H9 (cell line): ENCODE results near the gene BICD1. TPM values are rescaled to one million over a fixed set of nuclear protein-coding genes. Genes with fewer than 3 reads are reported as not detected.

Experiments
- DNase-seq: peaks from one replicate; pipeline ENCODE4 v3.0.0-alpha.2; 2017
- H2AFZ ChIP-seq: one replicate; pipeline ENCODE4 v1.6.1; 2013; ENCODE audit warnings: mild to moderate bottlenecking, low read length, control low read depth, moderate library complexity
- H2AK5ac ChIP-seq: 2 replicates; pipeline ENCODE4 v1.6.1; 2013; ENCODE audit warnings: low read length, control low read depth, mixed read lengths; ENCODE audit not compliant: insufficient read length
- H2BK120ac ChIP-seq: one replicate; pipeline ENCODE4 v1.6.1; 2013; ENCODE audit warnings: low read depth, mild to moderate bottlenecking, low read length, control low read depth, inconsistent platforms; ENCODE audit not compliant: poor library complexity, severe bottlenecking
- H2BK12ac ChIP-seq: 2 replicates; pipeline ENCODE4 v1.6.1; 2013; ENCODE audit warnings: low read length, control low read depth, mixed read lengths, low read depth; ENCODE audit not compliant: insufficient read length
- H2BK15ac ChIP-seq: 2 replicates; pipeline ENCODE4 v1.6.1; 2013; ENCODE audit warnings: low read depth, low read length, control low read depth
- H2BK20ac ChIP-seq: one replicate; pipeline ENCODE4 v1.6.1; 2013; ENCODE audit warnings: low read depth, mild to moderate bottlenecking, low read length, control low read depth, inconsistent platforms; ENCODE audit not compliant: poor library complexity, severe bottlenecking
- H2BK5ac ChIP-seq: 2 replicates; pipeline ENCODE4 v1.6.1; 2013; ENCODE audit warnings: low read length, control low read depth, mixed read lengths; ENCODE audit not compliant: insufficient read length
- H3K14ac ChIP-seq: 2 replicates; pipeline ENCODE4 v1.6.1; 2013; ENCODE audit warnings: low read length, control low read depth; ENCODE audit not compliant: insufficient read depth
- H3K18ac ChIP-seq: 2 replicates; pipeline ENCODE4 v1.6.1; 2013; ENCODE audit warnings: low read depth, mild to moderate bottlenecking, mixed read lengths, low read length, control low read depth; ENCODE audit not compliant: insufficient read length
- H3K23ac ChIP-seq: 2 replicates; pipeline ENCODE4 v1.6.1; 2013; ENCODE audit warnings: low read length, control low read depth, mixed read lengths, low read depth; ENCODE audit not compliant: insufficient read length
- H3K23me2 ChIP-seq: 2 replicates; pipeline ENCODE4 v1.6.1; 2013; ENCODE audit warnings: low read depth, mild to moderate bottlenecking, mixed read lengths, low read length, control low read depth; ENCODE audit not compliant: insufficient read length, poor library complexity, severe bottlenecking
- H3K27ac ChIP-seq: 2 replicates; pipeline ENCODE4 v1.5.1; 2013; ENCODE audit warnings: low read length, control low read depth, mixed read lengths, low read depth; ENCODE audit not compliant: insufficient read length
- H3K27me3 ChIP-seq: 2 replicates; pipeline ENCODE4 v1.6.1; 2013; ENCODE audit warnings: low read length, control low read depth, inconsistent platforms; ENCODE audit not compliant: insufficient read depth
- H3K4ac ChIP-seq: 2 replicates; pipeline ENCODE4 v1.6.1; 2013; ENCODE audit warnings: low read depth, mild to moderate bottlenecking, control low read depth, inconsistent platforms, low read length, moderate library complexity
- H3K4me1 ChIP-seq: 2 replicates; pipeline ENCODE4 v1.6.1; 2013; ENCODE audit warnings: low read length, control low read depth, inconsistent platforms; ENCODE audit not compliant: insufficient read depth
- H3K4me2 ChIP-seq: 2 replicates; pipeline ENCODE4 v1.6.1; 2013; ENCODE audit warnings: low read length, control low read depth, mixed read lengths; ENCODE audit not compliant: insufficient read length, insufficient read depth
- H3K56ac ChIP-seq: 2 replicates; pipeline ENCODE4 v1.6.1; 2013; ENCODE audit warnings: low read depth, mild to moderate bottlenecking, mixed read lengths, low read length, control low read depth; ENCODE audit not compliant: insufficient read length
- H3K79me1 ChIP-seq: 2 replicates; pipeline ENCODE4 v1.6.1; 2013; ENCODE audit warnings: low read depth, mild to moderate bottlenecking, moderate library complexity, low read length, control low read depth, inconsistent platforms; ENCODE audit not compliant: insufficient read depth, poor library complexity, severe bottlenecking
- H3K79me2 ChIP-seq: 2 replicates; pipeline ENCODE4 v1.6.1; 2013; ENCODE audit warnings: low read length, control low read depth, inconsistent platforms; ENCODE audit not compliant: insufficient read depth
- H3K9ac ChIP-seq: 2 replicates; pipeline ENCODE4 v1.6.1; 2013; ENCODE audit warnings: low read length, control low read depth, mixed read lengths; ENCODE audit not compliant: insufficient read length; ENCODE audit errors: extremely low read depth
- H3K9me3 ChIP-seq: one replicate; pipeline ENCODE4 v1.6.1; 2013; ENCODE audit warnings: low read depth, low read length, inconsistent platforms; ENCODE audit not compliant: control insufficient read depth
- H3T11ph ChIP-seq: one replicate; pipeline ENCODE4 v1.6.1; 2013; ENCODE audit warnings: mild to moderate bottlenecking, low read length, control low read depth, inconsistent platforms
- H4K20me1 ChIP-seq: one replicate; pipeline ENCODE4 v1.6.1; 2013; ENCODE audit not compliant: control insufficient read depth, insufficient read length, insufficient read depth
- H4K5ac ChIP-seq: 2 replicates; pipeline ENCODE4 v1.6.1; 2013; ENCODE audit warnings: low read depth, mild to moderate bottlenecking, mixed read lengths, low read length, control low read depth; ENCODE audit not compliant: insufficient read length
- H4K8ac ChIP-seq: replicated peaks from 2 replicates; pipeline ENCODE4 v1.6.1; 2013; ENCODE audit warnings: low read length, control low read depth, mixed read lengths, low read depth; ENCODE audit not compliant: insufficient read length
- H4K91ac ChIP-seq: 2 replicates; pipeline ENCODE4 v1.6.1; 2013; ENCODE audit warnings: low read depth, mild to moderate bottlenecking, moderate library complexity, mixed read lengths, low read length, control low read depth; ENCODE audit not compliant: insufficient read length
- H3K27ac Mint-ChIP-seq, 3 experiments: 2 replicates in 2 of 3; 3 replicates in 1 of 3; pipeline ENCODE4 v1.8.0; 2020 to 2021; ENCODE audit warnings: mixed read lengths in 3 of 3, mild to moderate bottlenecking in 1 of 3, moderate library complexity in 1 of 3
- H3K27me3 Mint-ChIP-seq: 2 replicates; pipeline ENCODE4 v1.8.0; 2021; ENCODE audit warnings: low read depth, mild to moderate bottlenecking, moderate library complexity, mixed read lengths
- H3K36me3 Mint-ChIP-seq, 3 experiments: 2 replicates in 2 of 3; 3 replicates in 1 of 3; pipeline ENCODE4 v1.8.0; 2020 to 2021; ENCODE audit warnings: low read depth in 3 of 3, mixed read lengths in 3 of 3; ENCODE audit not compliant: insufficient read depth in 1 of 3
- H3K4me1 Mint-ChIP-seq, 2 experiments: 2 replicates each; pipeline ENCODE4 v1.8.0; 2020; ENCODE audit warnings: mixed read lengths in 2 of 2
- H3K4me3 Mint-ChIP-seq, 2 experiments: 2 replicates in 1 of 2; 3 replicates in 1 of 2; pipeline ENCODE4 v1.8.0; 2020 to 2021; ENCODE audit warnings: mild to moderate bottlenecking in 2 of 2, mixed read lengths in 2 of 2, moderate library complexity in 1 of 2
- H3K9me3 Mint-ChIP-seq, 2 experiments: 2 replicates in 1 of 2; 3 replicates in 1 of 2; pipeline ENCODE4 v1.8.0; 2020; ENCODE audit warnings: mild to moderate bottlenecking in 2 of 2, mixed read lengths in 2 of 2, moderate library complexity in 1 of 2
- CTCF ChIP-seq: fragments of 200-600 bp; sonication (generic); conservative IDR thresholded peaks from 3 replicates; pipeline ENCODE4 v1.8.0; 2021; ENCODE audit warnings: antibody characterized with exemption, mild to moderate bottlenecking
- WGBS: extraction: QIAGEN DNeasy Blood & Tissue Kit; methylation state at CpG from one replicate; pipeline ENCODE4 v1.1.7; 2013; ENCODE audit warnings: missing lambda C conversion rate, low lambda C conversion rate, mixed read lengths; ENCODE audit not compliant: insufficient read length; ENCODE audit errors: extremely low coverage; 5-methylcytosine and 5-hydroxymethylcytosine counted together
- total RNA-seq: library from RNA; stranded (reverse); gene quantifications from 2 replicates; pipeline ENCODE4 v1.2.1, GENCODE V29; 2021

BICD1 gene
- total RNA-seq, 1 experiment from 2014 or later: 134 TPM

DNA sequence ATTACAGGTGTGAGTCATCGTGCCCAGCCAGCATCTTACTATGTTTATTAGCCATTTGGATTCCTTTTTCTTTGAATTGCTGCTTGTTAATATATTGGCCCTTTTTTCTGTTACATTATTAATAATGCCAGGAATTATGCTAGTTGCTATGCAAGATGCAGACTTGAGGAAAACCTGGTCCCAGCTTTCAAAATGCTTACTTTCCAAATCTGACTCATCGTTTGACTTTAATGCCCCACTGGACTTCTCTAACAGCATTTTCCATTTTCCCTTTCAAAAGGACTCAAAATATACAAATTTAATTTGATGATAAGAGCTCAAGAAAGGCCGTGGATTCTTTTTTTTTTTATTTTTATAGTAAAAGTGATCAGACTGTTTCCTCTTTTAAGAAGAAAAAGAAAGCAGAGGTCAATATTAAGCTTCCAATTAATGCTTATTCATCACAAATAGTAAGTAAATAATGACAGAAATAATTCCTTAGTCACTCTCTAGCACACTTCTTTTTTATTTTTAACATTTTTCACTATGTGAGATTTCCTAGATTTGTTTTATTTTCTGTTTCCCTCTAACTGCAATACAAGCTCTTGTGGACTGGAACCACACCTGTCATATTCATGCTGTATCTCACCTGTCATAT is 146.6 kb downstream of the BICD1 start:
- Histone ChIP-seq H3K18ac (no peak overlapping the region), H2AK5ac (no peak overlapping the region), H2BK5ac (no peak overlapping the region), H3K56ac (no peak overlapping the region), H3K27ac (no peak overlapping the region), H4K8ac (no peak overlapping the region), H2BK12ac (no peak overlapping the region), H3K79me1 (no peaks in the 10 kb centered on the region), H3T11ph (no peak overlapping the region), H3K27me3 (no peaks in the 10 kb centered on the region), H3K23ac (no peak overlapping the region), H2AFZ (no peak overlapping the region), H3K4ac (no peak overlapping the region), H4K5ac (no peak overlapping the region), H3K4me1 (peaks cover 8% of the 10 kb centered on the region), H3K14ac (no peak overlapping the region), H3K9me3 (peaks cover 5% of the 10 kb centered on the region), H3K23me2 (no peaks in the 10 kb centered on the region), H4K91ac (no peak overlapping the region), H3K9ac (no peak overlapping the region), H3K4me2 (no peak overlapping the region), H2BK20ac (no peak overlapping the region), H3K79me2 (no peaks in the 10 kb centered on the region), H2BK120ac (no peak overlapping the region), H4K20me1 (no peaks in the 10 kb centered on the region), H2BK15ac (no peak overlapping the region)
- Mint-ChIP-seq H3K36me3 (peaks cover 11 to 30% (median 21%) of the 10 kb centered on the region in 3 experiments), H3K27ac (no peak overlapping the region), H3K27me3 (no peaks in the 10 kb centered on the region), H3K4me3 (no peak overlapping the region), H3K9me3 (peaks cover 3% of the 10 kb centered on the region in 2 experiments), H3K4me1 (peaks cover 39 to 41% of the 10 kb centered on the region in 2 experiments)
- DNase-seq: no peak
- no CpG with 5 or more reads among the region's 3 CpGs for WGBS
- no peak for TF ChIP-seq CTCF
